Measurements from ENCODE around the gene PGAM5.

DNA sequence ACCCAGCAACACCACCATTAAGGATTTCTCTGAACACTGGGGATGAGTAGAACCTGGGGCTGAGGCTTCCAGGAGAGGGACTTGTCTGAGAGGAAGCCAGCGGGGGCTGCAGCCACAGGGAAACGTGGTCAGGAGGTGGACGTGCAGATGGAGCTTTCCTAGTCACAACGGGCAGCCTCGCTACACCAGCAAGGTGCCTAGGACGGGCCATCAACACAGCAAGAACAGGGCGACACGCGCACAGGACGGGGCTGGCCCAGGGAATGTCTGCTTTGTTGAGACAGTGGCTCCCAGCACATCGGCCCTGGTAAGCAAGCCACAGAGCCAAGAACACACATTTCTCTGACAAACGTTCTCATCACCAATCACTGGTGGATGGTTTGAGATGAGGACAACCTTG, 25.7 kb downstream of the PGAM5 start:
- TF ChIP-seq CTBP1 (IDR thresholded peaks at IDR 0.05; ENCODE audit: borderline replicate concordance), result no peak
- TF ChIP-seq, protein P1, sequence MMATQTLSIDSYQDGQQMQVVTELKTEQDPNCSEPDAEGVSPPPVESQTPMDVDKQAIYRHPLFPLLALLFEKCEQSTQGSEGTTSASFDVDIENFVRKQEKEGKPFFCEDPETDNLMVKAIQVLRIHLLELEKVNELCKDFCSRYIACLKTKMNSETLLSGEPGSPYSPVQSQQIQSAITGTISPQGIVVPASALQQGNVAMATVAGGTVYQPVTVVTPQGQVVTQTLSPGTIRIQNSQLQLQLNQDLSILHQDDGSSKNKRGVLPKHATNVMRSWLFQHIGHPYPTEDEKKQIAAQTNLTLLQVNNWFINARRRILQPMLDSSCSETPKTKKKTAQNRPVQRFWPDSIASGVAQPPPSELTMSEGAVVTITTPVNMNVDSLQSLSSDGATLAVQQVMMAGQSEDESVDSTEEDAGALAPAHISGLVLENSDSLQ (IDR thresholded peaks at IDR 0.05), result no peak
